Vagina (tissue), 2 donors: Measurements from ENCODE around the gene CASKIN2.

Source experiments
- POLR2AphosphoS5 ChIP-seq, 2 donors: sonication (generic); formaldehyde crosslinking; IDR thresholded peaks; one replicate each; pipeline ENCODE4 v1.9.0; 2017; ENCODE audit warnings: antibody characterized with exemption in 2 of 2, mild to moderate bottlenecking in 2 of 2, low read depth in 1 of 2; ENCODE audit not compliant: insufficient read depth in 1 of 2
- TF ChIP-seq, protein P1 (sequence below), 3 experiments: fragments of 450-650 bp in 2 of 3; fragments of 200-600 bp in 1 of 3; sonication (generic) in 1 of 3; IDR thresholded peaks; one replicate each; pipeline ENCODE4 v1.5.1; 2017 to 2019; ENCODE audit warnings: antibody characterized with exemption in 3 of 3, mild to moderate bottlenecking in 2 of 3, moderate library complexity in 2 of 3

DNA sequence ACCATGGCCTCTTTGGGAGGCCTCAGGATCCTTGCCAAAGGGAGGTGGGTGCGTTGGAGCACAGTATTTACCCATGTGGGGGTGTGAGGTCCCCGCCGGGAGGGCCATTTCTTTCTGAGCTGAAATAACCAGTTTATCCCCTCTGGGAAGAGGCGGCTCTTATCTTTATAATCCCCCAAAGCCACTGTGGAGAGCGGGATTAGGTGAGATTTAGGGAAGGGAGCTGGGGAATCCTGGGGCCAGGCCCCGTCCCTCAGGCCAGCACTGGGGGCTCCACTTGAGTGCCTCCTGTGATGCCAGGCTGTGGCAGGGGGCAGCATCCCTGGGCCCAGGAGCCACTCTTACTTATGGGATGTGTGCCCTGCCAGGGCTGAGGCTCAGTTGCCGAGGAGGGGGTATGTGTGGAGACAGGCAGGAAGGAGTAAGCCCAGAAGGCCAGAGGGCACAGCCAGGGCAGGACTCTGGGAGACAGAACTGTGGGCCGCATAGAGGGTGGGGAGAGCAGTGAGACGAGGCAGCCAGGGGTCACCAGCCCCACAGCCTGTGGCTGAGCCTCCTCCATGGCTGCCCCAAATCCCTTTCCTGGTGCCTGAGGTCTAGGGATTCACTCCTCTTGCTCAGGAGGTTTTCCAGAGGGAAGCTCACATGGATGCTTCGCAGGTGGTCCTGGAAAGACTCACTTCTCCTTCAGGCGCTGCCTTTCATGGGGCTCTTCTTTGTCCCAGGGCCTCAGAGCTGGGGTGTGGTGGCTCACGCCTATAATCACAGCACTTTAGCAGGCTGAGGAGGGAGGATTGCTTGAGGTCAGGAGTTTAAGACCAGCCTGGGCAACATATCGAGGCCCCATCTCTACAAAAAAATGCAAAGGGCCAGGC lies 33.9 kb downstream of the CASKIN2 start:
- TF ChIP-seq, protein P1, sequence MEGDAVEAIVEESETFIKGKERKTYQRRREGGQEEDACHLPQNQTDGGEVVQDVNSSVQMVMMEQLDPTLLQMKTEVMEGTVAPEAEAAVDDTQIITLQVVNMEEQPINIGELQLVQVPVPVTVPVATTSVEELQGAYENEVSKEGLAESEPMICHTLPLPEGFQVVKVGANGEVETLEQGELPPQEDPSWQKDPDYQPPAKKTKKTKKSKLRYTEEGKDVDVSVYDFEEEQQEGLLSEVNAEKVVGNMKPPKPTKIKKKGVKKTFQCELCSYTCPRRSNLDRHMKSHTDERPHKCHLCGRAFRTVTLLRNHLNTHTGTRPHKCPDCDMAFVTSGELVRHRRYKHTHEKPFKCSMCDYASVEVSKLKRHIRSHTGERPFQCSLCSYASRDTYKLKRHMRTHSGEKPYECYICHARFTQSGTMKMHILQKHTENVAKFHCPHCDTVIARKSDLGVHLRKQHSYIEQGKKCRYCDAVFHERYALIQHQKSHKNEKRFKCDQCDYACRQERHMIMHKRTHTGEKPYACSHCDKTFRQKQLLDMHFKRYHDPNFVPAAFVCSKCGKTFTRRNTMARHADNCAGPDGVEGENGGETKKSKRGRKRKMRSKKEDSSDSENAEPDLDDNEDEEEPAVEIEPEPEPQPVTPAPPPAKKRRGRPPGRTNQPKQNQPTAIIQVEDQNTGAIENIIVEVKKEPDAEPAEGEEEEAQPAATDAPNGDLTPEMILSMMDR (IDR thresholded peaks at IDR 0.05): no peak
- no peak for TF ChIP-seq POLR2AphosphoS5 (IDR thresholded peaks at IDR 0.05; ENCODE audit: insufficient read depth in 1 of 2, low read depth in 1 of 2)
